ENCODE measurements around the gene SEC14L5.

DNA sequence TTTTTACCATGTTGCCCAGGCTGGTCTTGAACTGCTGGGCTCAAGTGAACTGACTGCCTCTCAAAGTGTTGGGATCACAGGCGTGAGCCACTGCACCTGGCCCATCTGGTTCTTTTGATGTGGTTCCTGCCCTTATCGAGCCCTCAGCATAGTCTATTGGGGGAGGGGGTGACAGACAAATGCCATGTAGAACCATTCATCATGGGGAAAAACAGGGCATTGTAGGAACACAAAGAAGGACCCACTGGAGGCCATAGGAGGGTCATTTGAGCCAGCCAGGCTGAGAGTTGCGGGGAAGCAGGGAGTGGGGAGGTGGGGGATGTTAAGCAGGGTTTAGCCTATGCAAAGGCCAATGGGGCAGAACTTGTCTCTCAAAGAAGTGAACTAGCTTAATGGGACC is 11.9 kb downstream of the SEC14L5 start:
- TF ChIP-seq, protein P1, sequence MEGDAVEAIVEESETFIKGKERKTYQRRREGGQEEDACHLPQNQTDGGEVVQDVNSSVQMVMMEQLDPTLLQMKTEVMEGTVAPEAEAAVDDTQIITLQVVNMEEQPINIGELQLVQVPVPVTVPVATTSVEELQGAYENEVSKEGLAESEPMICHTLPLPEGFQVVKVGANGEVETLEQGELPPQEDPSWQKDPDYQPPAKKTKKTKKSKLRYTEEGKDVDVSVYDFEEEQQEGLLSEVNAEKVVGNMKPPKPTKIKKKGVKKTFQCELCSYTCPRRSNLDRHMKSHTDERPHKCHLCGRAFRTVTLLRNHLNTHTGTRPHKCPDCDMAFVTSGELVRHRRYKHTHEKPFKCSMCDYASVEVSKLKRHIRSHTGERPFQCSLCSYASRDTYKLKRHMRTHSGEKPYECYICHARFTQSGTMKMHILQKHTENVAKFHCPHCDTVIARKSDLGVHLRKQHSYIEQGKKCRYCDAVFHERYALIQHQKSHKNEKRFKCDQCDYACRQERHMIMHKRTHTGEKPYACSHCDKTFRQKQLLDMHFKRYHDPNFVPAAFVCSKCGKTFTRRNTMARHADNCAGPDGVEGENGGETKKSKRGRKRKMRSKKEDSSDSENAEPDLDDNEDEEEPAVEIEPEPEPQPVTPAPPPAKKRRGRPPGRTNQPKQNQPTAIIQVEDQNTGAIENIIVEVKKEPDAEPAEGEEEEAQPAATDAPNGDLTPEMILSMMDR (IDR thresholded peaks at IDR 0.05; ENCODE audit: low read length): no peak
- TF ChIP-seq EZH2phosphoT487 (IDR thresholded peaks at IDR 0.05; ENCODE audit: low read length): no peak

Data from MM.1S (cell line).